GM10266 (cell line): ENCODE data around the gene P3H3.
"Not testable (repeated sequence)": the region's sequence is repeated elsewhere in the genome, so short reads cannot be mapped to it uniquely, and the experiment has no call there.

Source experiments
- DNase-seq: peaks from one replicate; pipeline ENCODE4 v3.0.0; 2012; ENCODE audit errors: extremely low spot score
- TF ChIP-seq, protein P1 (sequence below): IDR thresholded peaks from 2 replicates; pipeline ENCODE4 v1.5.1; 2012; ENCODE audit warnings: mild to moderate bottlenecking, low read depth; ENCODE audit not compliant: control insufficient read depth, insufficient read depth; ENCODE audit errors: missing control alignments

The P3H3 gene

DNA sequence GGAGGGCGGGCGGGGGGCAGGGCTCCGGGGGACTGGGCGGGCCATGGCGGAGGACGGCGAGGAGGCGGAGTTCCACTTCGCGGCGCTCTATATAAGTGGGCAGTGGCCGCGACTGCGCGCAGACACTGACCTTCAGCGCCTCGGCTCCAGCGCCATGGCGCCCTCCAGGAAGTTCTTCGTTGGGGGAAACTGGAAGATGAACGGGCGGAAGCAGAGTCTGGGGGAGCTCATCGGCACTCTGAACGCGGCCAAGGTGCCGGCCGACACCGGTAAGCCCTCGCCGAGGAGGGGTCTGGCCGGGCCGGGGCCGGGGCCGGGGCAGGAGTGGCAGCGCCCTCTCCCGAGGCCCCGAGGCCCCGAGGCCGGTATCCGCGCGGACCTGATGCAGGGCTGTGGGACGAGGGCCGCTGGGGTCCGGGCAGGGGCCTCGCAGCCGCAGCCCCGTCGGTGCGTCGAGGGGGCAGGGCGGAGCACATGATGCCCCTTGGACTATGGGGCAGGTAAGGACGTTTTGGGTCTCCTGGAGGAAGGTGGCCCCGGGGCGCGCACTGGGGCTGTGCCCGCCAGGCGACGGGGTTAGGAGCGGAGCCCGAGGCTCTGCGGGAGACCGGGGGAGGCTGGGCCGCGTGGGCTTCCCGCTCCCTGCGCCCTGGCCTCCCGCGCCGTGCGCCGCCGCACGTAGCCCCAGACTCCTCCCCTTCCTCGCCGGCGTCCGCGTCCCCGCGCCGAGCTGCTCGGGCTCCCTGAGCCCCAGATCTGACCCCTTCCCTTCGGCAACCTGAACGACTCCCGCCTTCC is 39.4 kb downstream of the P3H3 start, which contains the start of gene TPI1:
TSS of gene TPI1 (plus strand) at position 119 of the 798 bp plus-strand sequence. CDS start at position 155, 36 bp downstream.
- peak; percentile 96 for DNase-seq
- TF ChIP-seq, protein P1, sequence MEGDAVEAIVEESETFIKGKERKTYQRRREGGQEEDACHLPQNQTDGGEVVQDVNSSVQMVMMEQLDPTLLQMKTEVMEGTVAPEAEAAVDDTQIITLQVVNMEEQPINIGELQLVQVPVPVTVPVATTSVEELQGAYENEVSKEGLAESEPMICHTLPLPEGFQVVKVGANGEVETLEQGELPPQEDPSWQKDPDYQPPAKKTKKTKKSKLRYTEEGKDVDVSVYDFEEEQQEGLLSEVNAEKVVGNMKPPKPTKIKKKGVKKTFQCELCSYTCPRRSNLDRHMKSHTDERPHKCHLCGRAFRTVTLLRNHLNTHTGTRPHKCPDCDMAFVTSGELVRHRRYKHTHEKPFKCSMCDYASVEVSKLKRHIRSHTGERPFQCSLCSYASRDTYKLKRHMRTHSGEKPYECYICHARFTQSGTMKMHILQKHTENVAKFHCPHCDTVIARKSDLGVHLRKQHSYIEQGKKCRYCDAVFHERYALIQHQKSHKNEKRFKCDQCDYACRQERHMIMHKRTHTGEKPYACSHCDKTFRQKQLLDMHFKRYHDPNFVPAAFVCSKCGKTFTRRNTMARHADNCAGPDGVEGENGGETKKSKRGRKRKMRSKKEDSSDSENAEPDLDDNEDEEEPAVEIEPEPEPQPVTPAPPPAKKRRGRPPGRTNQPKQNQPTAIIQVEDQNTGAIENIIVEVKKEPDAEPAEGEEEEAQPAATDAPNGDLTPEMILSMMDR: no peak

DNA sequence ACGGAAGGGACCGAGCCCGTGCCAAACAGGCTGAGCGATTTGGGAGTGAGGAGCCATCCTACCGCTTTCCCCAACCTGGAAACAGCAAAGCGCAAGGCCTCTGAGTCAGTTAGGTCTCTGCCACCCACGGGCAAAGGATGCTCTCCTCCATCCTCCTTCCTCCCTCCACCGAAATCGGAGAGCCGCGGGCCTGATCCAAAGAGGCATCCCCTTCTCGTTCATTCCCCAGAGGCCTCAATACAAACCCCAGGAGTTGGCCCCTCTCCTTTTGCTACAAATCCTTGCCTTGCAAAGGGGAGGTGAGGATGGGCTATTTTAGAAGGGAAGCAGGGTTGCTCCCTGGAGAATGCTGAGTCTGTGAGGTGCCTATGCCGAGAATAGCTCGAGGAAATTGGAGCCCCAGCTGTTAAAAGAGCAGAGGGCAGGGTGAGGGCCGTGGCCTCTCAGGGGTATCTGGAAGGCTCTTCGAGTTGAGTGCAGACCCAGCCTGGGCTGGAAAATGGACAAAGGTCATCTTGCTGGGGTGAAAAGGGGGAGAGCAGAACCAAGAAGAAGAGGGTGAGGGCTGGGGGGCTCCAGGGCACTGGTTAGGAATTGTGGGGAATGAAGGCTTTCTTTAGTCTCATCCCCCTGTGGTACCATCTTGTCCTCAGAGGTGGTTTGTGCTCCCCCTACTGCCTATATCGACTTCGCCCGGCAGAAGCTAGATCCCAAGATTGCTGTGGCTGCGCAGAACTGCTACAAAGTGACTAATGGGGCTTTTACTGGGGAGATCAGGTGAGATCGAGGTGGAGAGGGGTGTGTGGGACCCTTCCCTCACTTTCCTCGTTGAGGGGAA is 40.2 kb downstream of the P3H3 start:
- no peak for DNase-seq
- TF ChIP-seq, protein P1: peak; percentile 27

DNA sequence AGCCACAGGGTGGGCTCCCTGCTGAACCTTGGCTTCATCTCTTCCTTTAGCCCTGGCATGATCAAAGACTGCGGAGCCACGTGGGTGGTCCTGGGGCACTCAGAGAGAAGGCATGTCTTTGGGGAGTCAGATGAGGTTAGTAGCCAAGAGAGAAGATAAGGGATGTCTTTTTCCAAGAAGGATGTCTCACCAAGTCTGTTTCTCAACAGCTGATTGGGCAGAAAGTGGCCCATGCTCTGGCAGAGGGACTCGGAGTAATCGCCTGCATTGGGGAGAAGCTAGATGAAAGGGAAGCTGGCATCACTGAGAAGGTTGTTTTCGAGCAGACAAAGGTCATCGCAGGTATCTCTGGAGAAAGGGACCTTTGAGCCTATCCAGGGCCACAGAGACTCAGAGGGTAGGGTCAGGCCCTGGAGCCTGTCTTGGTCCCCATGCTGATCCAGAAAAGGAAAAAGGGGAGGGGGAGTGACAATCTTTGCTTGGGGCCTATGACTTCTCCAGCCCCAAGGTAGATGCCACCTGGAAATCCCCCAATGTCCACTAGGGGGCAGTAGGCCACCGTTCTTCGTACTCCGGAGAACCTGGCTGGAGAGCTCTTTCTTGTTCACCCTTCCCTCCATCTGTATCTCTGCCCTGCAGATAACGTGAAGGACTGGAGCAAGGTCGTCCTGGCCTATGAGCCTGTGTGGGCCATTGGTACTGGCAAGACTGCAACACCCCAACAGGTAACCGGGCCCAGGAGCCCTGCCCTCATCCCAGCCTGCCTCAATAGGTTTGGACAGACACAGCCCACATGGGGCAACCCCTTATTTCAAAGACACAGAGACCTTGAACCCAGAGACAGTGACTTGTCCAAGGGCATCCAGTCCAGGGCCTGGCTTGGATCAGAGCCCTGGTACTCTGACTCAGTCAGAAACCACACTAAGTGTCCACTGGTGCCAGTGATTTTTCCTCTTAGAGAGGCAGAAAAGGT is 41.1 kb downstream of the P3H3 start:
- peak; percentile 85 for DNase-seq
- TF ChIP-seq, protein P1: peak; percentile 84

DNA sequence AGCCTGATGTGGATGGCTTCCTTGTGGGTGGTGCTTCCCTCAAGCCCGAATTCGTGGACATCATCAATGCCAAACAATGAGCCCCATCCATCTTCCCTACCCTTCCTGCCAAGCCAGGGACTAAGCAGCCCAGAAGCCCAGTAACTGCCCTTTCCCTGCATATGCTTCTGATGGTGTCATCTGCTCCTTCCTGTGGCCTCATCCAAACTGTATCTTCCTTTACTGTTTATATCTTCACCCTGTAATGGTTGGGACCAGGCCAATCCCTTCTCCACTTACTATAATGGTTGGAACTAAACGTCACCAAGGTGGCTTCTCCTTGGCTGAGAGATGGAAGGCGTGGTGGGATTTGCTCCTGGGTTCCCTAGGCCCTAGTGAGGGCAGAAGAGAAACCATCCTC is 42.1 kb downstream of the P3H3 start:
- DNase-seq: not testable (repeated sequence)

DNA sequence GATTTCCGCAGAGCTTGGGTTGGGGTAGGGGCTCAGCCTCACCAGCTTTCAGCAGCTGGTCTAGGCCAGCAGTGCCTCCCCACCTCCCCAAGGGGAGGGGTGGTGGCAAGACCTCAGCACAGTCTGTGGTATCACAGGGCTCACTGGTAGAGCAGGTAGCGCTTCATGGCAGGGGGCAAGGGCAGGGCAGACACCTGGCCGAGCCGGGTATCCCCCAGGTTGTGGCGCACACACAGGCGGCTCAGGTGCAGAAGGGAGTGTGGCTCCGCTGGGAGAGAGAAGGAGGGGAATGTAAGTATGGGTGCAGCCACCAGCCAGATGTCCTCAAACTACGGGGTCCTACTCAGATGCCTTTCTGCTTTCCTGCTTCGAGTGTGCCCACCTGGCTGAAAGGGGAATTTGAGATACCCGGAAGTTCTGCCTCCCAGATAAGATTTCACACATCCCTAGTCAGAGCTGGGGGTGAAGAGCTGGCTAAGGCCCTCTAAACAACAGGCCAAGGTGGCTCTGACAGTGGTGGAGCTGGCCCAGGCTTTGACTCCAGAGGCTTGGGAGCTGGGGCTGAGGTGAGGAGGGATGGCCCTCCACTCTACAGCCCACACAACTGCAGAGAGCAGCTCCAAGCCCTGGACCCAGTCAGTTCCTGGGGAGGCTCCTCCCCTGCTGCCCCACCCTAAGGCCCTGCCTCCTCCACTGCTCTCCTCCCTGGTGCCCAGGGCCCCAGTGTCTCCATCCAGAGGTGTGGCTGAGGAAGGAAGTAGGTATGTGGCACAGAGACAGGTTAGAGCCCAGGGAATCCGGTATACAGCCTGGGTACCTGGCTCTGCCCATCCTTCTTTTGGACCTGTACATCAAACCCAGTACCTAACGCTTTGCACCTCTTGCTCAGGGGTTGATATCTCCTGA is 43.1 kb downstream of the P3H3 start:
- peak; percentile 57 for DNase-seq
- TF ChIP-seq, protein P1: no peak

DNA sequence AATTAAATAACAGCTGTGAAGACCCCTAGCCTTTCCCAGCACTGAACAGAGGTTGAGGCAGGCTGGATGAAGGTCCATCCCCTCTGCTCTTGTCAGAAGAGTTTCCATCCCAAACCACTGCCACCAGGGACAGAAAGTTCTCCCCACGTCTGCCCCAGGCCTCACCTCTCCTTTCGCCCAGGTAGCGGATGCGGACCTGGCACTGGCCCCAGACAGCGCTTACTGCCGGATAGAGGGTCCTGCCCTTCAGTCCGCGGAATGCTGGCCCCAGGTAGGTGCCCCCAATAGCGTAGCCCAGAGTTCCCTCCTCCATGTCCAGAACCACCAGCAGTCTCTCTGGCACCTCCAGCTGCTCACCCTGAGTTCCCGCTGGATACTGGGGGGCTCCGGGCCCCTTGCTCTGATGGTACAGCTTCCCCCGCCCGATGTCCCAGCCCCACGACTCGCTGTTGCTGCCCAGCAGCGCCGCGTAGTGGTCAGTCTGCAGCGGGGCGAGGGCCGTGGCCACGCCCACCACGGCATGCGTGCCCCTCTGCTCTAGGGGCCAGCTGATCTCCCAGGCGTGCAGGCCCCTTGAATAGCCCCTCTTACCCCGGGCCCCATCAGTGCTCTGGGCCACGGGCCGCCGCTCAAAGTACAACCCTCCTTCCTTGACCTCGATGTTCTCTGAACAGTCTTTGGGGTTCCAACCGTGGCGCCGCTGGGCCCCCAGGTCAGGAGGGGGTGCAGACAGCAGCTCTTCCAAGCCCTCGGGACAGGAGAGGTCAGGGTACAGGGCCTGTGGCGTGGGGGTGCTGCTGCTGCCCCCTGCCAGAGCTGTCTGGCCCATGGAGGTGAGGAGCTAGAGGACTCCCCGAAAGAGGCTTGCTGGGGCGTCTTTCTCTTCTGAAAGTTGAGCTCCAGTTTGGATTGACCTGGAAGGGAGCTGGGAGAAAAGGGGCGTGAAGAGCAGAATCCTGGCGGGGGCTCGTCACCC is 44.2 kb downstream of the P3H3 start:
- DNase-seq: peak; percentile 90
- TF ChIP-seq, protein P1: peak; percentile 100
